B cell (primary cell): ENCODE results near the gene INTS7. TPM values are rescaled to one million over a fixed set of nuclear protein-coding genes. Genes with fewer than 3 reads are reported as not detected.

Experiments
- ATAC-seq: fragments of 200-7000 bp; cut with Tn5 transposase; one replicate; pipeline ENCODE4 v1.10.0; 2021; ENCODE audit warnings: low read depth, mild to moderate bottlenecking, moderate number of reproducible peaks, moderate library complexity
- CTCF ChIA-PET: fragments of 350-600 bp; sonication (Branson Sonifier 250); formaldehyde crosslinking; loops from one replicate; lab custom pipeline; 2021; ENCODE audit warnings: antibody characterized with exemption, inconsistent platforms; lab: Charles Lee
- POLR2A ChIA-PET: fragments of 350-600 bp; sonication (Branson Sonifier 250); formaldehyde crosslinking; loops from one replicate; lab custom pipeline; 2021; ENCODE audit warnings: antibody characterized with exemption; lab: Charles Lee
- DNase-seq: peaks from one replicate; pipeline ENCODE4 v3.0.0; 2013
- H2AFZ ChIP-seq: 2 replicates; pipeline ENCODE4 v1.6.1; 2012; ENCODE audit warnings: mild to moderate bottlenecking, low read depth, low read length; ENCODE audit not compliant: insufficient read depth, poor library complexity, severe bottlenecking
- H3K27ac ChIP-seq, 2 donors: 1 replicate in 1 of 2; 2 replicates in 1 of 2; pipeline ENCODE4 v1.5.1; 2012 to 2013; ENCODE audit warnings: low read length in 2 of 2, mild to moderate bottlenecking in 2 of 2, moderate library complexity in 1 of 2
- H3K27me3 ChIP-seq, 4 experiments: fragments of 200-600 bp in 1 of 4; sonication (generic) in 1 of 4; replicated peaks in 1 of 4; 1 replicate in 2 of 4; 2 replicates in 2 of 4; pipeline versions ENCODE4 v1.6.1 to v1.7.0; 2013 to 2016; ENCODE audit warnings: low read length in 3 of 4, mild to moderate bottlenecking in 2 of 4, mixed read lengths in 1 of 4, moderate library complexity in 1 of 4; ENCODE audit not compliant: insufficient read depth in 4 of 4, control insufficient read depth in 3 of 4; ENCODE audit errors: control extremely low read depth in 1 of 4
- H3K36me3 ChIP-seq, 2 experiments: replicated peaks in 1 of 2; 1 replicate in 1 of 2; 2 replicates in 1 of 2; pipeline versions ENCODE4 v1.6.1 to v1.7.1; 2013; ENCODE audit warnings: low read length in 1 of 2; ENCODE audit not compliant: insufficient read depth in 2 of 2, control insufficient read depth in 1 of 2; ENCODE audit errors: control extremely low read depth in 1 of 2, extremely low read depth in 1 of 2
- H3K4me1 ChIP-seq, 2 donors: fragments of 200-600 bp in 1 of 2; sonication (generic) in 1 of 2; 1 replicate in 1 of 2; 2 replicates in 1 of 2; pipeline versions ENCODE4 v1.5.1 to v1.6.1; 2013 to 2017; ENCODE audit warnings: low read length in 2 of 2; ENCODE audit not compliant: control insufficient read depth in 2 of 2, insufficient read depth in 2 of 2
- H3K4me2 ChIP-seq: replicated peaks from 2 replicates; pipeline ENCODE3; 2012; ENCODE audit warnings: mild to moderate bottlenecking, low read depth, low read length; ENCODE audit not compliant: poor library complexity, severe bottlenecking
- H3K4me3 ChIP-seq, 5 experiments: fragments of 200-600 bp in 1 of 5; sonication (generic) in 1 of 5; 1 replicate in 3 of 5; 2 replicates in 2 of 5; pipeline versions ENCODE4 v1.5.1 to v1.7.0; 2011 to 2016; ENCODE audit warnings: low read length in 4 of 5, mild to moderate bottlenecking in 4 of 5, low read depth in 2 of 5, control low read depth in 1 of 5, moderate library complexity in 1 of 5; ENCODE audit not compliant: insufficient read depth in 1 of 5; ENCODE audit errors: control extremely low read depth in 1 of 5, extremely low read depth in 1 of 5
- H3K79me2 ChIP-seq: fragments of 200-600 bp; sonication (generic); one replicate; pipeline ENCODE4 v1.6.0; 2016; ENCODE audit warnings: low read length; ENCODE audit not compliant: control insufficient read depth, insufficient read depth
- H3K9ac ChIP-seq: fragments of 200-600 bp; sonication (generic); 2 replicates; pipeline ENCODE4 v1.6.1; 2017; ENCODE audit warnings: mild to moderate bottlenecking, low read length, moderate library complexity
- H3K9me3 ChIP-seq, 3 donors: one replicate each; pipeline versions ENCODE4 v1.6.1 to v1.7.1; 2013; ENCODE audit warnings: low read length in 2 of 3; ENCODE audit not compliant: control insufficient read depth in 2 of 3, insufficient read depth in 1 of 3; ENCODE audit errors: control extremely low read depth in 1 of 3
- H4K20me1 ChIP-seq: 2 replicates; pipeline ENCODE4 v1.6.0; 2012; ENCODE audit warnings: mild to moderate bottlenecking, low read length; ENCODE audit not compliant: insufficient read depth, control insufficient read depth, poor library complexity, severe bottlenecking
- H3K27ac Mint-ChIP-seq: one replicate; pipeline ENCODE4 v1.8.0; 2021; ENCODE audit warnings: mixed read lengths
- H3K27me3 Mint-ChIP-seq: one replicate; pipeline ENCODE4 v1.8.0; 2021; ENCODE audit warnings: mixed read lengths
- H3K4me1 Mint-ChIP-seq: one replicate; pipeline ENCODE4 v1.8.0; 2021; ENCODE audit warnings: mixed read lengths
- H3K4me3 Mint-ChIP-seq: one replicate; pipeline ENCODE4 v1.8.0; 2021; ENCODE audit warnings: mixed read lengths
- H3K9me3 Mint-ChIP-seq: one replicate; pipeline ENCODE4 v1.8.0; 2022; ENCODE audit warnings: mixed read lengths; ENCODE audit not compliant: insufficient read depth
- EZH2 ChIP-seq: IDR thresholded peaks from 2 replicates; pipeline ENCODE4 v1.6.1; 2012; ENCODE audit warnings: borderline replicate concordance, low read depth, mild to moderate bottlenecking, moderate library complexity, low read length; ENCODE audit not compliant: insufficient read depth, poor library complexity, severe bottlenecking
- WGBS: methylation state at CpG from one replicate; pipeline ENCODE4 v1.1.5; 2013; ENCODE audit warnings: missing lambda C conversion rate; ENCODE audit not compliant: insufficient coverage; 5-methylcytosine and 5-hydroxymethylcytosine counted together
- intact Hi-C: fragments of 100-400 bp; cut with micrococcal nuclease; formaldehyde crosslinking; loops from one replicate; pipeline ENCODE4 v1.10.0; 2022
- polyA plus RNA-seq: library from polyadenylated mRNA; depleted of rRNA; stranded (reverse); fragments of >200 nt; gene quantifications from 2 replicates; pipeline ENCODE4 v1.2.3, GENCODE V29; 2012
- total RNA-seq, 2 donors: library from RNA; stranded (reverse); fragments of 120-200 nt in 1 of 2; gene quantifications; 1 replicate in 1 of 2; 2 replicates in 1 of 2; pipeline versions ENCODE4 v1.2.3 to v1.2.4, GENCODE V29; 2013 to 2022
- TF ChIP-seq, protein P1 (sequence below): fragments of 200-600 bp; IDR thresholded peaks from one replicate; pipeline ENCODE4 v1.8.0; 2022; ENCODE audit warnings: antibody characterized with exemption, mild to moderate bottlenecking

Gene INTS7
- total and polyA plus RNA-seq, 2 donors (not counting 1 experiment from before 2014, with no cell fraction given): 8.3 to 19.2 TPM

DNA sequence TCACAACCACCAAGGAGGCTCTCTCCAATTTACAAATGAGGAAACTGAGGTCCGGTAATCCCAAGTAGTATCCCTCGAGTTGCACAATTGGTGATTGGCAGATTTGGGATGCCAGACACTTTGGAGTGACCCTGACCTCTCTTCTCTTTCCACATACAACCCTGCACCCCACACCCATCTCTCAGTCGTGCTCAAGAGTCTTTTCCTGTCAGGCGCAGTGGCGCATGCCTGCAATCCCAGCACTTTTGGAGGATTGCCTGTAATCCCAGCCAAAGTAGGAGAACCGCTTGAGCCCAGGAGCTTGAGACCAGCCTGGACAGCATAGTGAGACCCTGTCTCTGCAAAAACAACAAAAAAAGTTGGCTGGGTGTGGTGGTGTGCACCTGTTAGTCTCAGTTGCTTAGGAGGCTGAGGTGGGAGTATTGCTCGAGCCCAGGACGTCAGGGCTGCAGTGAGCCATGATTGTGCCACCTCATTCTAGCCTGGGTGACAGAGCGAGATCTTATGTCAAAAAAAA is 113.7 kb downstream of the INTS7 start:
- Mint-ChIP-seq H3K4me1 (peaks cover 5% of the 10 kb centered on the region), H3K9me3 (no peaks in the 10 kb centered on the region), H3K27me3 (no peaks in the 10 kb centered on the region), H3K27ac (no peak overlapping the region), H3K4me3 (no peak overlapping the region)
- DNase-seq: no peak
- ChIA-PET POLR2A (no interaction called here), CTCF (no interaction called here)
- no peaks in the 10 kb centered on the region for H3K79me2 ChIP-seq
- ATAC-seq: no peak
- WGBS: 100% methylated on average over 6 of the region's 9 CpGs
- H3K4me2 ChIP-seq: no peak overlapping the region
- no peak overlapping the region for H3K27ac ChIP-seq
- H2AFZ ChIP-seq: no peak overlapping the region
- no peaks in the 10 kb centered on the region for H3K9me3 ChIP-seq
- intact Hi-C loops: no loop called here
- H4K20me1 ChIP-seq: no peaks in the 10 kb centered on the region
- no peaks in the 10 kb centered on the region for H3K4me1 ChIP-seq
- no peaks in the 10 kb centered on the region for H3K36me3 ChIP-seq
- no peak overlapping the region for H3K4me3 ChIP-seq
- no peak overlapping the region for H3K9ac ChIP-seq
- H3K27me3 ChIP-seq: no peaks in the 10 kb centered on the region
- TF ChIP-seq, protein P1, sequence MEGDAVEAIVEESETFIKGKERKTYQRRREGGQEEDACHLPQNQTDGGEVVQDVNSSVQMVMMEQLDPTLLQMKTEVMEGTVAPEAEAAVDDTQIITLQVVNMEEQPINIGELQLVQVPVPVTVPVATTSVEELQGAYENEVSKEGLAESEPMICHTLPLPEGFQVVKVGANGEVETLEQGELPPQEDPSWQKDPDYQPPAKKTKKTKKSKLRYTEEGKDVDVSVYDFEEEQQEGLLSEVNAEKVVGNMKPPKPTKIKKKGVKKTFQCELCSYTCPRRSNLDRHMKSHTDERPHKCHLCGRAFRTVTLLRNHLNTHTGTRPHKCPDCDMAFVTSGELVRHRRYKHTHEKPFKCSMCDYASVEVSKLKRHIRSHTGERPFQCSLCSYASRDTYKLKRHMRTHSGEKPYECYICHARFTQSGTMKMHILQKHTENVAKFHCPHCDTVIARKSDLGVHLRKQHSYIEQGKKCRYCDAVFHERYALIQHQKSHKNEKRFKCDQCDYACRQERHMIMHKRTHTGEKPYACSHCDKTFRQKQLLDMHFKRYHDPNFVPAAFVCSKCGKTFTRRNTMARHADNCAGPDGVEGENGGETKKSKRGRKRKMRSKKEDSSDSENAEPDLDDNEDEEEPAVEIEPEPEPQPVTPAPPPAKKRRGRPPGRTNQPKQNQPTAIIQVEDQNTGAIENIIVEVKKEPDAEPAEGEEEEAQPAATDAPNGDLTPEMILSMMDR: no peak
- TF ChIP-seq EZH2: no peak

DNA sequence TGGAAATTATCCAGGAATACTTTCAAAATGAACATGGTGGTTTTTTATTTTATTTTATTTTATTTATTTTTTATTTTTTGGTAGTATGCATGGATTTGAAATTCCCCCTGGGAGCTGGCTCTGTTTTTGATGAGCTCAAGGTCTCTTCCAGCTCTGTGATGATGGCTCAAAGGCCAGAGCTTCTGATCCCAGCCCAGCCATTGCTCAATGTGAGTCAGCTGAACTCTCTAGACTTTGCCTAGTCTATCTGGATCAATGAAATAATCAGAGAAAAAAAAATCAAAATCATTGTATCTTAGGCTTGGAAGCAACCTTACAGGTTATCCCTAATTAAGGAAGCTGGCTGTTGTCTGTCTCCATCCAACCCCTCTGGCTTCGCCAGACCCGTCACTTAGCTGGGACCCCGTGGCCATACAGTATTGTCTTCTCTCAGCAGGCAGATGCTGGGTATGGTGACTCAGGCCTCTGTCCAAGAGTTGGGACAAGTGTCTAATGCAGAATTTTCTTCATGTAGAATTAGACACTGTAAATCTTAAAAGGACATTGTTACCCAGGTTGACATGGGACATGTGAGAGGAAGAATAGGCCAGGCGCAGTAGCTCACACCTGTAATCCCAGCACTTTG is 114.6 kb downstream of the INTS7 start:
- no peaks in the 10 kb centered on the region for H3K9me3 Mint-ChIP-seq
- CTCF ChIA-PET: interaction anchor here (1.7 kb wide), 1 partner anchor 240 kb away, joined by 3 read pairs; no protein-coding TSS in a partner anchor
- H3K4me3 Mint-ChIP-seq: no peak overlapping the region
- Histone ChIP-seq H3K79me2 (no peaks in the 10 kb centered on the region), H3K4me1 (no peaks in the 10 kb centered on the region), H4K20me1 (no peaks in the 10 kb centered on the region), H3K27ac (no peak overlapping the region), H3K36me3 (no peaks in the 10 kb centered on the region), H3K4me2 (no peak overlapping the region), H3K27me3 (no peaks in the 10 kb centered on the region), H3K9ac (no peak overlapping the region), H3K4me3 (no peak overlapping the region), H2AFZ (no peak overlapping the region), H3K9me3 (no peaks in the 10 kb centered on the region)
- WGBS: 100% methylated on average over 2 of the region's 4 CpGs
- no peak for ATAC-seq
- H3K27me3 Mint-ChIP-seq: no peaks in the 10 kb centered on the region
- intact Hi-C loops: no loop called here
- no peak for DNase-seq
- TF ChIP-seq, protein P1: no peak
- POLR2A ChIA-PET: no interaction called here
- peaks cover 5% of the 10 kb centered on the region for H3K4me1 Mint-ChIP-seq
- no peak overlapping the region for H3K27ac Mint-ChIP-seq
